ENCODE measurements around the gene HJURP. TPM values are rescaled to one million over a fixed set of nuclear protein-coding genes. Genes with fewer than 3 reads are reported as not detected.

HJURP gene
- polyA plus RNA-seq, 1 of the 3 experiments (the other 2 are of a cell fraction): 13.2 TPM

DNA sequence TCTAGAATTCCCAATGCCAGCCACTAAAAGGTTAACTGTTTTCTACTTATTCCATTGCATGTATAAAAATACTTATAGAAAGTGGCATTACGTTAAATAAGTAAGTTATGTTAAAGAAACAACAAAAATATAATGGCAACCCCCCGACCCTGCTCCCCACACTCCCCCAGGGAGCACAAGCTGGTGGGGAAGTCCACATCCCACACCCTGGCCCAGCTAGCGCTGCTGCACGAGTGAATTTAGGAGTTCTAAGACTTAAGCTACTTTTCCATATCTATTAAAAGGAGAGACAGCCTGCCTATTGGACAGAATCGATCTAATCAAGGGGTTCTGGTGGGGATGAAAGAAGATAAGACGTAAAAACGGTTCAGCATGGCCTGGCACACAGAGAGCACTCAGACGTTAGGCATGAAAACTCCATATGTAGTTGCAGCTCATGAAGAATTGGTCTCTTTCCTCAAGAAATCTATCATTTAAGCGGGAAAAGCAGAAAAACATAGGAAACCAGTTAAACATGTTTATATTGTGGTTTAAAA is 16.6 kb downstream of the HJURP start:
- no peak overlapping the region for H3K4me2 ChIP-seq
- no peaks in the 10 kb centered on the region for H3K9me3 ChIP-seq
- peaks cover 40 to 45% of the 10 kb centered on the region in 2 experiments for H3K36me3 ChIP-seq (replicated peaks in 1 of 2; ENCODE audit: control insufficient read depth in 1 of 2, insufficient read depth in 2 of 2, low read length in 1 of 2)
- H3K27ac ChIP-seq (ENCODE audit: low read depth in 2 of 2, low read length in 1 of 2): peak overlapping the region in 1 of 2 experiments; percentile 4; a peak in 1 of 4 replicates
- no peaks in the 10 kb centered on the region for H3K27me3 ChIP-seq (ENCODE audit: insufficient read depth)
- H3K4me1 ChIP-seq (ENCODE audit: control insufficient read depth in 1 of 2, insufficient read depth in 2 of 2, low read depth in 1 of 2, low read length in 1 of 2): peaks cover 0 to 18% of the 10 kb centered on the region in 2 experiments; a peak in 1 of 4 replicates
- H2AFZ ChIP-seq (ENCODE audit: low read depth): no peak overlapping the region; the same call in 1 of the 2 replicates
- TF ChIP-seq NFIC (IDR thresholded peaks at IDR 0.05; ENCODE audit: borderline replicate concordance) (no peak), FOXM1 (IDR thresholded peaks at IDR 0.05; ENCODE audit: low read depth) (no peak), USF2 (IDR thresholded peaks at IDR 0.05; ENCODE audit: borderline replicate concordance, low read depth, low read length) (no peak), RFX5 (IDR thresholded peaks at IDR 0.05; ENCODE audit: low read length) (no peak), MEF2A (IDR thresholded peaks at IDR 0.05; ENCODE audit: borderline replicate concordance, low read depth) (no peak), JUND (IDR thresholded peaks at IDR 0.05) (no peak), PBX3 (IDR thresholded peaks at IDR 0.05) (no peak), GABPA (IDR thresholded peaks at IDR 0.05; ENCODE audit: low read depth) (no peak), EP300 (IDR thresholded peaks at IDR 0.05; ENCODE audit: borderline replicate concordance in 1 of 2, low read depth in 1 of 2, low read length in 1 of 2) (peak in 1 of 2 experiments; percentile 14; a peak in 1 of 4 replicates), CTCF (IDR thresholded peaks at IDR 0.05) (no peak), FOXJ3 (CRISPR knock-in tag; IDR thresholded peaks at IDR 0.05) (no peak), GATA2 (CRISPR knock-in tag; IDR thresholded peaks at IDR 0.05) (peak; percentile 76), TEAD4 (IDR thresholded peaks at IDR 0.05; ENCODE audit: borderline replicate concordance, insufficient read depth) (no peak)
- TF ChIP-seq, protein P1, sequence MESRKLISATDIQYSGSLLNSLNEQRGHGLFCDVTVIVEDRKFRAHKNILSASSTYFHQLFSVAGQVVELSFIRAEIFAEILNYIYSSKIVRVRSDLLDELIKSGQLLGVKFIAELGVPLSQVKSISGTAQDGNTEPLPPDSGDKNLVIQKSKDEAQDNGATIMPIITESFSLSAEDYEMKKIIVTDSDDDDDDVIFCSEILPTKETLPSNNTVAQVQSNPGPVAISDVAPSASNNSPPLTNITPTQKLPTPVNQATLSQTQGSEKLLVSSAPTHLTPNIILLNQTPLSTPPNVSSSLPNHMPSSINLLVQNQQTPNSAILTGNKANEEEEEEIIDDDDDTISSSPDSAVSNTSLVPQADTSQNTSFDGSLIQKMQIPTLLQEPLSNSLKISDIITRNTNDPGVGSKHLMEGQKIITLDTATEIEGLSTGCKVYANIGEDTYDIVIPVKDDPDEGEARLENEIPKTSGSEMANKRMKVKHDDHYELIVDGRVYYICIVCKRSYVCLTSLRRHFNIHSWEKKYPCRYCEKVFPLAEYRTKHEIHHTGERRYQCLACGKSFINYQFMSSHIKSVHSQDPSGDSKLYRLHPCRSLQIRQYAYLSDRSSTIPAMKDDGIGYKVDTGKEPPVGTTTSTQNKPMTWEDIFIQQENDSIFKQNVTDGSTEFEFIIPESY (IDR thresholded peaks at IDR 0.05; ENCODE audit: borderline replicate concordance, low read depth): no peak
- peaks cover 46% of the 10 kb centered on the region; the same call in 1 of the 2 replicates for H4K20me1 ChIP-seq (ENCODE audit: insufficient read depth)
- DNase-seq: peak; percentile 52
- ChIA-PET POLR2A (no interaction called here), CTCF (interaction anchor here (0.6 kb wide), 1 partner anchor 288 kb away, joined by 3 read pairs; no protein-coding TSS in a partner anchor)
- no peaks in the 10 kb centered on the region for H3K9me2 ChIP-seq
- no peak overlapping the region for H3K9ac ChIP-seq
- H3K79me2 ChIP-seq (ENCODE audit: insufficient read depth): peaks cover 73% of the 10 kb centered on the region
- peaks cover 7% of the 10 kb centered on the region for H3F3A ChIP-seq (replicated peaks; ENCODE audit: insufficient read depth)
- no peak overlapping the region for H3K4me3 ChIP-seq (ENCODE audit: low read depth in 2 of 2, low read length in 1 of 2)
- 78% methylated on average over 9 of the region's 9 CpGs for WGBS (ENCODE audit: low lambda C conversion rate)

Measured in SK-N-SH (cell line).